HepG2 (cell line): ENCODE measurements around the gene RNF126. TPM values are rescaled to one million over a fixed set of nuclear protein-coding genes. Genes with fewer than 3 reads are reported as not detected.

Experiments used
- ATAC-seq: fragments of 200-7000 bp; cut with Tn5 transposase; 3 replicates; pipeline ENCODE4 v1.9.1; 2020; ENCODE audit warnings: mild to moderate bottlenecking, moderate library complexity
- BruUV-seq: library from RNA; stranded (reverse); fragments of 400-500 nt; replicated peaks from 2 replicates; lab custom pipeline; 2021; lab: Mats Ljungman, UMichigan
- CTCF ChIA-PET: fragments of 300-600 bp; formaldehyde crosslinking; extraction: SDS; loops from one replicate; lab custom pipeline; 2021; ENCODE audit warnings: low total read pairs, inconsistent platforms, low intra/inter-chr PET ratio; lab: Yijun Ruan, JAX
- POLR2A ChIA-PET: fragments of 350-600 bp; sonication (Branson Sonifier 250); formaldehyde crosslinking; loops from one replicate; lab custom pipeline; 2020; ENCODE audit warnings: antibody characterized with exemption, inconsistent platforms; lab: Yijun Ruan, JAX
- DNase-seq: peaks from one replicate; pipeline ENCODE4 v3.0.0-alpha.2; 2015; ENCODE audit warnings: low spot score
- FAIRE-seq: peaks from 3 replicates; lab custom pipeline; 2011; peaks lifted over from hg19 to GRCh38; lab: Jason Lieb, UNC
- H2AFZ ChIP-seq: one replicate; pipeline ENCODE4 v1.6.1; 2011; ENCODE audit warnings: low read length, inconsistent platforms
- H3K27ac ChIP-seq: fragments of 300-600 bp; 3 replicates; pipeline ENCODE4 v1.8.0; 2011; ENCODE audit warnings: mixed run types, mild to moderate bottlenecking, mixed read lengths, low read length, inconsistent platforms; ENCODE audit not compliant: insufficient read depth; ENCODE audit errors: extremely low read length
- H3K27me3 ChIP-seq, 2 experiments: fragments of 200-600 bp in 1 of 2; 2 replicates in 1 of 2; 3 replicates in 1 of 2; pipeline versions ENCODE4 v1.6.0 to v1.8.0; 2011; ENCODE audit warnings: low read length in 2 of 2, mild to moderate bottlenecking in 2 of 2, moderate library complexity in 2 of 2, inconsistent platforms in 1 of 2; ENCODE audit not compliant: insufficient read depth in 2 of 2, control insufficient read depth in 1 of 2
- H3K36me3 ChIP-seq, 2 experiments: fragments of 200-600 bp in 1 of 2; replicated peaks in 1 of 2; 2 replicates in 1 of 2; 3 replicates in 1 of 2; pipeline versions ENCODE4 v1.5.1 to v1.8.0; 2011; ENCODE audit warnings: low read length in 2 of 2, inconsistent platforms in 1 of 2; ENCODE audit not compliant: insufficient read depth in 2 of 2, control insufficient read depth in 1 of 2
- H3K4me1 ChIP-seq: 2 replicates; pipeline ENCODE4 v1.5.1; 2012; ENCODE audit warnings: low read length, inconsistent platforms; ENCODE audit not compliant: insufficient read depth
- H3K4me2 ChIP-seq: 2 replicates; pipeline ENCODE4 v1.6.0; 2011; ENCODE audit warnings: low read depth, low read length, inconsistent platforms
- H3K4me3 ChIP-seq, 3 experiments: fragments of 200-600 bp in 1 of 3; sonication (generic), shearing (Covaris generic) in 1 of 3; replicated peaks in 1 of 3; 2 replicates each; pipeline ENCODE4 v1.5.1; 2011 to 2016; ENCODE audit warnings: low read length in 3 of 3, inconsistent platforms in 2 of 3, low read depth in 2 of 3, mild to moderate bottlenecking in 2 of 3, control low read depth in 1 of 3, mixed read lengths in 1 of 3; ENCODE audit not compliant: insufficient read depth in 1 of 3
- H3K79me2 ChIP-seq: one replicate; pipeline ENCODE4 v1.6.1; 2011; ENCODE audit warnings: low read length, inconsistent platforms; ENCODE audit not compliant: insufficient read depth
- H3K9ac ChIP-seq: 2 replicates; pipeline ENCODE4 v1.6.0; 2011; ENCODE audit warnings: mild to moderate bottlenecking, low read depth, low read length, inconsistent platforms; ENCODE audit not compliant: insufficient read depth
- H3K9me3 ChIP-seq: 2 replicates; pipeline ENCODE4 v1.5.1; 2012; ENCODE audit warnings: mild to moderate bottlenecking, low read length
- H4K20me1 ChIP-seq: 2 replicates; pipeline ENCODE4 v1.6.0; 2011; ENCODE audit warnings: inconsistent platforms, mild to moderate bottlenecking, low read length, moderate library complexity; ENCODE audit not compliant: insufficient read depth
- ARNT2 ChIP-seq: sonication (generic); formaldehyde crosslinking; IDR thresholded peaks from 2 replicates; pipeline ENCODE4 v1.8.0; 2022; ENCODE audit warnings: mild to moderate bottlenecking, low read depth, missing genetic modification reagents, moderate library complexity
- EED ChIP-seq: sonication (generic); formaldehyde crosslinking; IDR thresholded peaks from 2 replicates; pipeline ENCODE4 v1.5.0; 2020; ENCODE audit warnings: mild to moderate bottlenecking, missing genetic modification reagents
- MAF1 ChIP-seq: sonication (generic); formaldehyde crosslinking; IDR thresholded peaks from 2 replicates; pipeline ENCODE4 v1.5.0; 2020; ENCODE audit warnings: missing genetic modification reagents, borderline replicate concordance
- TGIF2 ChIP-seq: IDR thresholded peaks from 2 replicates; pipeline ENCODE4 v1.6.1; 2016; ENCODE audit warnings: control low read depth, missing compliant biosample characterization
- ZMYM3 ChIP-seq: sonication (generic); formaldehyde crosslinking; IDR thresholded peaks from 2 replicates; pipeline ENCODE4 v1.5.1; 2020; ENCODE audit warnings: mild to moderate bottlenecking, missing genetic modification reagents
- ZNF3 ChIP-seq: IDR thresholded peaks from 2 replicates; pipeline ENCODE4 v1.7.0; 2017; ENCODE audit warnings: inconsistent platforms
- ZNF331 ChIP-seq: sonication (generic); formaldehyde crosslinking; IDR thresholded peaks from 2 replicates; pipeline ENCODE4 v1.4.0; 2020; ENCODE audit warnings: missing genetic modification reagents
- ZNF33B ChIP-seq: sonication (generic); formaldehyde crosslinking; IDR thresholded peaks from 2 replicates; pipeline ENCODE4 v1.5.1; 2020; ENCODE audit warnings: mild to moderate bottlenecking, missing genetic modification reagents
- ZNF496 ChIP-seq: sonication (generic); formaldehyde crosslinking; IDR thresholded peaks from 2 replicates; pipeline ENCODE4 v1.8.1; 2023; ENCODE audit warnings: mild to moderate bottlenecking, moderate library complexity, missing genetic modification reagents; ENCODE audit not compliant: insufficient replicate concordance
- ZNF709 ChIP-seq: sonication (generic); formaldehyde crosslinking; IDR thresholded peaks from 2 replicates; pipeline ENCODE4 v1.5.0; 2020; ENCODE audit warnings: mild to moderate bottlenecking, missing genetic modification reagents
- ZNF737 ChIP-seq: sonication (generic); formaldehyde crosslinking; IDR thresholded peaks from 2 replicates; pipeline ENCODE4 v1.5.0; 2020; ENCODE audit warnings: missing genetic modification reagents, mild to moderate bottlenecking, borderline replicate concordance
- ZNF782 ChIP-seq: sonication (generic); formaldehyde crosslinking; IDR thresholded peaks from 2 replicates; pipeline ENCODE4 v1.4.0; 2020; ENCODE audit warnings: missing genetic modification reagents, mild to moderate bottlenecking, borderline replicate concordance
- ZNF784 ChIP-seq: sonication (generic); formaldehyde crosslinking; IDR thresholded peaks from 2 replicates; pipeline ENCODE4 v1.5.1; 2020; ENCODE audit warnings: missing genetic modification reagents, mild to moderate bottlenecking, borderline replicate concordance
- ZXDC ChIP-seq: sonication (generic); formaldehyde crosslinking; IDR thresholded peaks from 2 replicates; pipeline ENCODE4 v1.5.0; 2020; ENCODE audit warnings: mild to moderate bottlenecking, missing genetic modification reagents
- WGBS: methylation state at CpG from one replicate; pipeline ENCODE4 v1.1.6; 2017; ENCODE audit warnings: low lambda C conversion rate; 5-methylcytosine and 5-hydroxymethylcytosine counted together
- in situ Hi-C: cut with HindIII; loops from 2 replicates; pipeline ENCODE4 v1.10.0; 2017; ENCODE audit warnings: low pct_unique_long_range_greater_than_20kb; ENCODE audit not compliant: extremely low pct_ligation_motif_present
- intact Hi-C: fragments of 100-400 bp; cut with micrococcal nuclease; formaldehyde crosslinking; loops from one replicate; pipeline ENCODE4 v1.10.0; 2022; ENCODE audit not compliant: unreplicated experiment
- polyA plus RNA-seq, 8 experiments: library from polyadenylated mRNA; depleted of rRNA in 3 of 8; stranded (reverse) in 7 of 8; unstranded in 1 of 8; fragments of >200 nt; fragmentation: Illumina TruSeq in 4 of 8; extraction: Trizol in 4 of 8; gene quantifications; 2 replicates each; pipeline versions ENCODE4 v1.2.1 to v1.2.3, GENCODE V29; 2011 to 2016; ENCODE audit warnings: low read depth in 4 of 8, missing spikeins in 1 of 8, mixed read lengths in 1 of 8; ENCODE audit not compliant: insufficient read depth in 1 of 8
- total RNA-seq, 5 experiments: library from RNA; depleted of rRNA; stranded (reverse); fragments of >200 nt; fragmentation: Illumina TruSeq; extraction: Trizol; gene quantifications; 2 replicates each; pipeline ENCODE4 v1.2.3, GENCODE V29; 2016; ENCODE audit warnings: low read depth in 1 of 5
- TF ChIP-seq, protein P1 (sequence below), 2 experiments: sonication (generic) in 1 of 2; formaldehyde crosslinking in 1 of 2; IDR thresholded peaks; 2 replicates each; pipeline versions ENCODE4 v1.5.1 to v1.6.1; 2011 to 2020; ENCODE audit warnings: borderline replicate concordance in 1 of 2, low read depth in 1 of 2, low read length in 1 of 2, mild to moderate bottlenecking in 1 of 2, missing genetic modification reagents in 1 of 2, moderate library complexity in 1 of 2
- TF ChIP-seq, protein P2 (sequence below): sonication (generic); formaldehyde crosslinking; IDR thresholded peaks from 2 replicates; pipeline ENCODE4 v1.8.0; 2022; ENCODE audit warnings: mild to moderate bottlenecking, missing genetic modification reagents; ENCODE audit not compliant: insufficient replicate concordance

Gene RNF126
- total and polyA plus RNA-seq, 2 of the 13 experiments (the other 11 are each of a cell fraction or from before 2014, with no cell fraction given), result 23.2 to 34.0 TPM

GRCh38 chr19:640606-641189 is 22.3 kb downstream of the RNF126 start:
- Histone ChIP-seq H3K4me2 (no peak overlapping the region), H3K9me3 (no peaks in the 10 kb centered on the region), H3K4me1 (0 out of 2 replicates have a peak, but pooled peaks cover 7% of the 10 kb centered on the region), H4K20me1 (no peaks in the 10 kb centered on the region), H3K27me3 (no peaks in the 10 kb centered on the region), H3K4me3 (no peak overlapping the region), H3K79me2 (no peaks in the 10 kb centered on the region), H3K9ac (no peak overlapping the region), H2AFZ (no peak overlapping the region), H3K27ac (no peak overlapping the region), H3K36me3 (no peaks in the 10 kb centered on the region; a peak in 1 of 5 replicates)
- intact Hi-C loops, result no loop called here
- no TSS peak for BruUV-seq
- ChIA-PET CTCF (no interaction called here), POLR2A (no interaction called here)
- WGBS, result 96% methylated on average over 4 of the region's 31 CpGs
- ATAC-seq, result no peak
- DNase-seq, result no peak
- in situ Hi-C loops, result no loop called here
- FAIRE-seq, result no peak
- no peak for TF ChIP-seq ARNT2 (CRISPR knock-in tag)
- TF ChIP-seq ZMYM3, result no peak
- TF ChIP-seq, protein P1, sequence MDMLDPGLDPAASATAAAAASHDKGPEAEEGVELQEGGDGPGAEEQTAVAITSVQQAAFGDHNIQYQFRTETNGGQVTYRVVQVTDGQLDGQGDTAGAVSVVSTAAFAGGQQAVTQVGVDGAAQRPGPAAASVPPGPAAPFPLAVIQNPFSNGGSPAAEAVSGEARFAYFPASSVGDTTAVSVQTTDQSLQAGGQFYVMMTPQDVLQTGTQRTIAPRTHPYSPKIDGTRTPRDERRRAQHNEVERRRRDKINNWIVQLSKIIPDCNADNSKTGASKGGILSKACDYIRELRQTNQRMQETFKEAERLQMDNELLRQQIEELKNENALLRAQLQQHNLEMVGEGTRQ (IDR thresholded peaks at IDR 0.05; ENCODE audit: low read depth, low read length), result no peak
- TF ChIP-seq, protein P1 (CRISPR knock-in tag; IDR thresholded peaks at IDR 0.05; ENCODE audit: borderline replicate concordance), result no peak
- TF ChIP-seq TGIF2, result no peak
- no peak for TF ChIP-seq ZNF33B (CRISPR knock-in tag)
- TF ChIP-seq ZNF782, result no peak
- TF ChIP-seq EED, result no peak
- TF ChIP-seq ZXDC (CRISPR knock-in tag), result no peak
- no peak for TF ChIP-seq ZNF737 (CRISPR knock-in tag)
- TF ChIP-seq, protein P2, sequence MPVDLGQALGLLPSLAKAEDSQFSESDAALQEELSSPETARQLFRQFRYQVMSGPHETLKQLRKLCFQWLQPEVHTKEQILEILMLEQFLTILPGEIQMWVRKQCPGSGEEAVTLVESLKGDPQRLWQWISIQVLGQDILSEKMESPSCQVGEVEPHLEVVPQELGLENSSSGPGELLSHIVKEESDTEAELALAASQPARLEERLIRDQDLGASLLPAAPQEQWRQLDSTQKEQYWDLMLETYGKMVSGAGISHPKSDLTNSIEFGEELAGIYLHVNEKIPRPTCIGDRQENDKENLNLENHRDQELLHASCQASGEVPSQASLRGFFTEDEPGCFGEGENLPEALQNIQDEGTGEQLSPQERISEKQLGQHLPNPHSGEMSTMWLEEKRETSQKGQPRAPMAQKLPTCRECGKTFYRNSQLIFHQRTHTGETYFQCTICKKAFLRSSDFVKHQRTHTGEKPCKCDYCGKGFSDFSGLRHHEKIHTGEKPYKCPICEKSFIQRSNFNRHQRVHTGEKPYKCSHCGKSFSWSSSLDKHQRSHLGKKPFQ (CRISPR knock-in tag), result no peak
- TF ChIP-seq ZNF3 (CRISPR knock-in tag), result no peak
- TF ChIP-seq ZNF496, result no peak
- TF ChIP-seq MAF1 (CRISPR knock-in tag), result no peak
- TF ChIP-seq ZNF784 (CRISPR knock-in tag), result no peak
- TF ChIP-seq ZNF709 (CRISPR knock-in tag), result no peak
- TF ChIP-seq ZNF331 (CRISPR knock-in tag), result no peak
